ENCODE measurements around the gene SLC4A8.

DNA sequence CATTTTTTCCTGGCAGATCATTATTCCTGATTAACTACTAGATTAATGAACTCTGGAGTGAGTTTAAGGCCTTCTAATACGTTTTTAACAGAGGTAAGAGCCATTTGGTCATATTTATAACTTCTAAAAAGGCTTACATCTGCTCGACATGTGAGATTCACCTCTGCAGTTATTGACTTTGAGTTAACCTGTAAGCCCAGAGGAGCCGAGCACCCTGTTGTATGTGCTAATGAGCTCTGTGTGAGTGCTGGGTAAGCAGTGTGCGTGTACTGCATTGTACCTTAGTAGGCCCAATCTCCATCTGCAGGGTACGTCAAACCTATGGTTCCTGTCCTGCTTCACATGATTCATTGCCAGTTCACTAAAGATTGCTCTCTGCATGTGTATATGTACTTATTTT, 18.9 kb downstream of the SLC4A8 start:
- TF ChIP-seq, protein P1, sequence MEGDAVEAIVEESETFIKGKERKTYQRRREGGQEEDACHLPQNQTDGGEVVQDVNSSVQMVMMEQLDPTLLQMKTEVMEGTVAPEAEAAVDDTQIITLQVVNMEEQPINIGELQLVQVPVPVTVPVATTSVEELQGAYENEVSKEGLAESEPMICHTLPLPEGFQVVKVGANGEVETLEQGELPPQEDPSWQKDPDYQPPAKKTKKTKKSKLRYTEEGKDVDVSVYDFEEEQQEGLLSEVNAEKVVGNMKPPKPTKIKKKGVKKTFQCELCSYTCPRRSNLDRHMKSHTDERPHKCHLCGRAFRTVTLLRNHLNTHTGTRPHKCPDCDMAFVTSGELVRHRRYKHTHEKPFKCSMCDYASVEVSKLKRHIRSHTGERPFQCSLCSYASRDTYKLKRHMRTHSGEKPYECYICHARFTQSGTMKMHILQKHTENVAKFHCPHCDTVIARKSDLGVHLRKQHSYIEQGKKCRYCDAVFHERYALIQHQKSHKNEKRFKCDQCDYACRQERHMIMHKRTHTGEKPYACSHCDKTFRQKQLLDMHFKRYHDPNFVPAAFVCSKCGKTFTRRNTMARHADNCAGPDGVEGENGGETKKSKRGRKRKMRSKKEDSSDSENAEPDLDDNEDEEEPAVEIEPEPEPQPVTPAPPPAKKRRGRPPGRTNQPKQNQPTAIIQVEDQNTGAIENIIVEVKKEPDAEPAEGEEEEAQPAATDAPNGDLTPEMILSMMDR (conservative IDR thresholded peaks at IDR 0.05) = no peak
- TF ChIP-seq ZFX (IDR thresholded peaks at IDR 0.05) = no peak
